EH (cell line): ENCODE measurements around the gene AKT3.

Experiments used
- DNase-seq: peaks from one replicate; pipeline ENCODE4 v3.0.0-alpha.2; 2015; ENCODE audit warnings: low read depth

Gene AKT3

GRCh38 chr1:243507001-243507671 lies 342.9 kb downstream of the AKT3 start:
- no peak for DNase-seq

- DNase-seq: no peak
Measured at GRCh38 chr1:243505986-243506689, 343.9 kb downstream of the AKT3 start.

- DNase-seq: no peak
Measured at GRCh38 chr1:243503155-243503554, 346.9 kb downstream of the AKT3 start.

GRCh38 chr1:243501002-243501401 lies 349.0 kb downstream of the AKT3 start:
- peak; percentile 81 for DNase-seq

- no peak for DNase-seq
Measured at GRCh38 chr1:243500512-243500911, 349.5 kb downstream of the AKT3 start.

GRCh38 chr1:243499711-243500110 lies 350.3 kb downstream of the AKT3 start:
- DNase-seq: no peak

GRCh38 chr1:243499248-243499647 lies 350.8 kb downstream of the AKT3 start:
- no peak for DNase-seq

- no peak for DNase-seq
Measured at GRCh38 chr1:243497939-243498681, 351.9 kb downstream of the AKT3 start.

- DNase-seq: no peak
Measured at GRCh38 chr1:243496806-243497205, 353.2 kb downstream of the AKT3 start.

GRCh38 chr1:243496187-243496646 lies 353.8 kb downstream of the AKT3 start:
- no peak for DNase-seq

GRCh38 chr1:243495442-243496186 lies 354.4 kb downstream of the AKT3 start:
- peak; percentile 27 for DNase-seq

- peak; percentile 16 for DNase-seq
Measured at GRCh38 chr1:243494741-243495431, 355.2 kb downstream of the AKT3 start.

GRCh38 chr1:243493156-243494129 lies 356.6 kb downstream of the AKT3 start:
- DNase-seq: peak; percentile 15

GRCh38 chr1:243490748-243491686 lies 359.0 kb downstream of the AKT3 start:
- DNase-seq: peak; percentile 71

- no peak for DNase-seq
Measured at GRCh38 chr1:243489681-243490546, 360.1 kb downstream of the AKT3 start.

- no peak for DNase-seq
Measured at GRCh38 chr1:243489158-243489527, 360.9 kb downstream of the AKT3 start.

GRCh38 chr1:243488459-243489157 lies 361.4 kb downstream of the AKT3 start:
- DNase-seq: no peak
